EH (cell line): ENCODE results near the gene MT1F.

Source experiments
- DNase-seq: peaks from one replicate; pipeline ENCODE4 v3.0.0-alpha.2; 2015; ENCODE audit warnings: low read depth

The MT1F gene

GRCh38 chr16:56625943-56626654 lies 31.7 kb upstream of the MT1F start:
- DNase-seq = peak; percentile 76

DNA sequence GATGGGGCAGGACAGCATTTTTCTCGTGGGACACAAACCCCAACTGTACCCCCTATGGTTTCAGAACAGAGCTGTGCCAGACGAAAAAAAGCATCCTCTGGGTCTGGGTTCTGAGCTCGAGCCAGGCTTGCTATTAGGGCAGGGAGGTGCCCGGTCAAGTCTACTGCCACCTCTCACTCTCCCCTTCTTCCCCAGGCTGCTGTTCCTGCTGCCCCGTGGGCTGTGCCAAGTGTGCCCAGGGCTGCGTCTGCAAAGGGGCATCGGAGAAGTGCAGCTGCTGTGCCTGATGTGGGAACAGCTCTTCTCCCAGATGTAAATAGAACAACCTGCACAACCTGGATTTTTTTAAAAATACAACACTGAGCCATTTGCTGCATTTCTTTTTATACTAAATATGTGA lies 31.1 kb upstream of the MT1F start:
- DNase-seq = no peak

- peak; percentile 16 for DNase-seq
Measured at GRCh38 chr16:56628486-56629350, 29.0 kb upstream of the MT1F start.

GRCh38 chr16:56629531-56629930 lies 28.2 kb upstream of the MT1F start:
- DNase-seq = no peak

- DNase-seq = no peak
Measured at GRCh38 chr16:56630134-56630533, 27.6 kb upstream of the MT1F start.

DNA sequence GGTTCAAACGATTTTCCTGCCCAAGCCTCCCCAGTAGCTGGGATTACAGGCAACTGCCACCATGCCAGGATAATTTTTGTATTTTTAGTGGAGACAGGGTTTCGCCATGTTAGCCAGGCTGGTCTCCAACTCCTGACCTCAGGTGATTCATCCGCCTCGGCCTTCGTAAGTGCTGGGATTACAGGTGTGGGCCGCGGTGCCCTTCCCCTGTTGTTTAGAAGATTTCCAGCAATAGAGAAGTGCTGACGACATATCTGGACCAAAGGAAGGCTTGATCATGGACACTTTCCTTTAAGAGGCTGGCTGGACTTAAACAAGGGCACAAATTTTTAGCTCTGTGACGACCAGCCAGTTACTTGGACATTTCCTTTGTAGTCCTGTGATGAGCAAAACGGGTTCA lies 26.6 kb upstream of the MT1F start:
- DNase-seq = no peak

GRCh38 chr16:56631832-56632155 lies 26.0 kb upstream of the MT1F start:
- DNase-seq = peak; percentile 19

DNA sequence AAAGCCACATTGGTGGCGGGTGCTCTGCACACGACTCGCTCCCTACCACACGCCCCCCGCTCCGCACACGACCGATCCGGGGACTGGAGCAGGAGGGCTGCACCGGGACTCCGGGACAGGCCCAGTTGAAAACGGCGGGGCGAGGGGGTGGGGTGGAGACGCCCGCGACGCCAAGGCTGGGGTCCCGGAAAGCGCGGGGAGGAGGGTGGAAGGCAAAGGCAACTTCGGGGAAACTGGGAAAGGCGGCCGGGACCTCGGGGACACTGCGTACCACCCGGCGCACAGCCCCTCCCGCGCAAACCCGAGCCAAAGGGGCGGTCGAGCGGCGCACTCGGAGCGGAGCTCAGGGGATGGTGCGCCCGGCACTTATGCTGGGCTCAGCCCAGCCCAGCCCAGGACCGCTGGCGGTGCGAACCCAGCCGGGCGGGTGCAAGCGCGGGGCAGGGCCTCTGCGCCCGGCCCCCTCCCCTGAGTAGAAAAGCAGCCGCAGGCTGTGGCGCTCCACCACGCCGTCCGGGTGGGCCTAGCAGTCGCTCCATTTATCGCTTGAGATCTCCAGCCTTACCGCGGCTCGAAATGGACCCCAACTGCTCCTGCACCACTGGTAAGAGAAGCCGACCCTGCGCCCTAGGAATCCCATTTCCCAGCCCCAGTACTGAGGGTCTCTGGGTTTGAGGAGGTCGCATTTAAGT lies 25.5 kb upstream of the MT1F start, which contains the start of gene MT1M:
Gene MT1M (plus strand): TSS at position 504 of the 692 bp plus-strand sequence. CDS start 73 bp downstream, at position 577.
- peak; percentile 22 for DNase-seq

DNA sequence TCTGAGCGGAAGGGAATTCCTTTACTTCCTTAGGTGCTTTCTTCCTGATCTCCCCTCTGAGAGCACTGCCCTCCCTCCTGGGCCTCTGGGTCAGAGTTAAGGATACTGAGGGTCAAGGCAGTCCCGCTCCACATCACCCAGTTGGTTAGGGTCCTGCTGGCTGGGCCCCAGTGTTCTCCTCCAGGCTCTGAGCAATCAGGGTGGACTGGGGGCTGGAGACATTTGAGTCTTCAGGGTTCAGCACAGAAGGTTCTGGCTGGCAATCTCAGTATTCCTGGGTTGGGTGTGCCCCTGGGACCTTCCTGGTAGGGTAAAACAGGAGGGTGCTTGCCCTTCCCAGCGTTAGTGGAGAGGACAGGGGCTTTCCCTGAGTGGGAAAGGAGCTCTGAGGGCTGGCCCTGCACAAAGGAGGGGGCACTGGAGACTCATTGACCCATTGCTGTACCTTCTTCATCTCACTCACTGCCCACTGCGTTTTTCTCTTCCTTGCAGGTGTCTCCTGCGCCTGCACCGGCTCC lies 24.9 kb upstream of the MT1F start:
- no peak for DNase-seq

GRCh38 chr16:56633535-56633934 lies 24.2 kb upstream of the MT1F start:
- no peak for DNase-seq

DNA sequence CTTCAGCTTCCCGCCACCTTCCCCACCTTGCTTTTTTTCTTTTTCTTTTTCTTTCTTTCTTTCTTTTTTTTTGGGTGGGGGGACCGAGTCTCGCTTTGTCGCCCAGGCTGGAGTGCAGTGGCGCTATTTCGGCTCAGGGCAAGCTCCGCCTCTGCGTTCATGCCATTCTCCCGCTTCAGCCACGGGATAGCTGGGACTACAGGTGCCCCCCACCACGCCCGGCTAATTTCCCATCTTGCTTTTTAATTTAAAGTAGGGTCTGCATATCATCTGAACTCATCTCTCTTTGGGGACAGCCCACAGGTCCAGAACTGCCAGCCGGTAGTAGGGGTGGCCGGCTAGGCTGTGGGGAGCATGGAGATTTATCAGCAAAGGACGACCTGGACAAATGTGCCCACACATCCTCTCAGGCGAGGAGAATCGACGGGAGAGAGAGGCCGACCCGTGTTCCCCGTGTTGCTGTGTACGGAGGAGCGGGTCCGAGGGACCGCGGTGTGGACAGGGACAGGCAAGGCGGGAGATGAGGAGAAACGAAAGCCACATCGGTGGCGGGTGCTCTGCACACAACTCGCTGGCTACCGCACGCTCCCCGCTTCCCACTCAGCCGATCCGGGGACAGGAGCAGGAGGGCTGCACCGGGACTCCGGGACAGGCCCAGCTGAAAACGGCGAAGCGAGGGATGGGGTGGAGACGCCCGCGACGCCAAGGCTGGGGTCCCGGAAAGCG lies 22.9 kb upstream of the MT1F start:
- no peak for DNase-seq

DNA sequence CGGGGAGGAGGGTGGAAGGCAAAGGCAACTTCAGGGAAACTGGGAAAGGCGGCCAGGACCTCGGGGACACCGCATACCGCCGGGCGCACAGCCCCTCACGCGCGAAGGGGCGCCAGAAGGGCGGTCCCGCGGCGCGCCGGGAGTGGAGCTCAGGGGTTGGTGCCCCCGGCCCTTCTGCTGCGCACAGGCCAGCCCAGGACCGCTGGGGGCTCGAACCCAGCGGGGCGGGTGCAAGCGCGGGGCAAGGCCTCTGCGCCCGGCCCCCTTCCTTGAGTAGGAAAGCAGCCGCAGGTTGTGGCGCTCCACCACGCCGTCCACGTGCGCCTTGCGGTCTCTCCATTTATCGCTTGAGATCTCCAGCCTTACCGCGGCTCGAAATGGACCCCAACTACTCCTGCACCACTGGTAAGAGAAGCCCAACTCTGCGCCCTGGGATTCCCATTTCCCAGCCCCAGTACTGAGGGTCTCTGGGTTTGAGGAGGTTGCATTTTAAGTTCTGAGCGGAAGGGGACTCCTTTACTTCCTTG lies 22.3 kb upstream of the MT1F start:
- no peak for DNase-seq

DNA sequence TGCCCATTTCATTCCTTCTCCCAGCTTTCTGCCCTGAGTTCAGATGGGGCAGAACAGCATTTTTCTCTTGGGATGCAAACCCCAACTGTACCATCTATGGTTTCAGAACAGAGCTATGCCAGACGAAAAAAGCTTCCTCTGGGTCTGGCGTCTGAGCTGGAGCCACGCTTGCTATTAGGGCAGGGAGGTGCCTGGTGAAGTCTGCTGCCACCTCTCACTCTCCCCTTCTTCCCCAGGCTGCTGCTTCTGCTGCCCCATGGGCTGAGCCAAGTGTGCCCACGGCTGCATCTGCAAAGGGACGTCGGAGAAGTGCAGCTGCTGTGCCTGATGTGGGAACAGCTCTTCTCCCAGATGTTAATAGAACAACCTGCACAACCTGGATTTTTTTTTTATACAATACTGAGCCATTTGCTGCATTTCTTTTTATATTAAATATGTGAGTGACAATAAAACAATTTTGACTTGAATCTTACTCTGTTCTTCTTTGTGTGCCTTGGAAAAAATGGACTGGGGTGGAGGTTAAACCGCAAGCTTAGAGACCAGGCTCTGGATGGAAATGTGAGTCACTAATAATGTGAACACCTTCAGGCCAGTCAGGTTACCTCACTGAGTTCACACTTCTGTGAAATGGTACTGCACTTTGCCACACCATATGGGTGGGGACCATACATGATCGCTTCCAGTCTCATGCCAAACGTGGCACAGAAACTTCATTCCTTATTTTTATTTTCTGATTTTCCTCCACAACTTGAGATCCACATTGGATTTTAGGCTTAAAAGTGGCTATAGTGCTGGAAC lies 20.9 kb upstream of the MT1F start:
- no peak for DNase-seq

DNA sequence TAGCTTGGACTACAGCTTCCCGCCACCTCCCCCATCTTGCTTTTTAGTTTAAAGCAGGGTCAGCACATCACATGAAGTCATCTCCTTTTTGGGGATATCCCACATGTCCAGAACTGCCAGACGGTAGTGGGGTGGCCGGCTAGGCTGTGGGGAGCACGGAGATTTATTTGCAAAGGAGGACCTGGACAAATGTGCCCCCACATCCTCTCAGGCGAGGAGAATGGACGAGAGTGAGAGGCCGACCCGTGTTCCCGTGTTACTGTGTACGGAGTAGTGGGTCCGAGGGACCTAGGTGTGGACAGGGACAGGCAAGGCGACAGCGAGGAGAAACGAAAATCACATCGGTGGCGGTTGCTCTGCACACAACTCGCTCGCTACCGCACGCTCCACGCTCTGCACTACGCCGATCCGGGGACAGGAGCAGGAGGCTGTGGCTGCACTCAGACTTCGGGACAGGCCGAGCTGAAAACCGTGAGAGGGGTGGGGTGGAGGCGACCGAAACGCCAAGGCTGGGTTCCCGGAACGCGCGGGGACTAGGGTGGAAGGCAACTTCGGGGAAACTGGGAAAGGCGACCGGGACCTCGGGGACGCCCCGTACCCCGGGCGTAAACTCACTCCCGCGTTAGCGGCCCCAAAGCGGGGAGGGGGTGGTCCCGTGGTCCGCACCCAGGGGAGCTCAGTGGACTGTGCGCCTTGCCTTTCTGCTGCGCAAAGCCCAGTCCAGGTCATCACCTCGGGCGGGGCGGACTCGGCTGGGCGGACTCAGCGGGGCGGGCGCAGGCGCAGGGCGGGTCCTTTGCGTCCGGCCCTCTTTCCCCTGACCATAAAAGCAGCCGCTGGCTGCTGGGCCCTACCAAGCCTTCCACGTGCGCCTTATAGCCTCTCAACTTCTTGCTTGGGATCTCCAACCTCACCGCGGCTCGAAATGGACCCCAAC lies 19.7 kb upstream of the MT1F start, which contains the start of gene MT1A:
Gene MT1A (plus strand): TSS at position 853 of the 937 bp plus-strand sequence. CDS start 73 bp downstream, at position 926.
- DNase-seq = peak; percentile 57

DNA sequence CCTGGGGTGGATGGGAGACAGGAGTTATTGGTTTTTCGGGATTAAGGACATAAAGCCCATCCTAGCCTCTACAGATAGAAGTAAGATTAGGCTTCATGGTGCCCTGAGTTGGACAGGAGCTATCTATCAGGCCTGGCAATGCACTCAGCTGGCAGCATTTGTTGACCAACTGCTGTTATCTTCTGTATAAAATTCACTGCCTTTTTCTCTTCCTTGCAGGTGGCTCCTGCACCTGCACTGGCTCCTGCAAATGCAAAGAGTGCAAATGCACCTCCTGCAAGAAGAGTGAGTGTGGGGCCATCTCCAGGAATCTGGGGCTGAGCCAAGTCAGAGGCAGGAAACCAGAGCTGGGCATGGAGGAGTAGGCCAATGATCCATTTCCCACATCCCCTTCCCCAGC lies 18.7 kb upstream of the MT1F start:
- no peak for DNase-seq

DNA sequence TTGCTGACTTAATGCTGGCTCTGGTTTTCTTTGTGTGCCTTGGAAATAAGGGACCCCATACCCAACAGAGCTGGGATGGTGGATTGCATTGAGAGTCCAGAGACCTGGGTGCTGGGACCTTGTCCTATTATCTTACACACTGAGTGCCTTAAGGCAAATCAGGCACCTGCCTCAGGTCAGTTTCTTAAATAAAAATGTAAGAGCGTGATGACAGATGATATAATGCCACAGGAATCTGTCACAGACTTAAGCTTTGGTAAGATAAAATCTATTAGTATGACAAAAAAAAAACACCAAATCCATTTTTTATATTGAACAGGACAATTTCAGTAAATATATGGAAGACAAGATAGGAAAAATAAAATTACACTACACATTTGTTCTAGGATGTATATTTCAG lies 17.7 kb upstream of the MT1F start:
- DNase-seq = no peak

DNA sequence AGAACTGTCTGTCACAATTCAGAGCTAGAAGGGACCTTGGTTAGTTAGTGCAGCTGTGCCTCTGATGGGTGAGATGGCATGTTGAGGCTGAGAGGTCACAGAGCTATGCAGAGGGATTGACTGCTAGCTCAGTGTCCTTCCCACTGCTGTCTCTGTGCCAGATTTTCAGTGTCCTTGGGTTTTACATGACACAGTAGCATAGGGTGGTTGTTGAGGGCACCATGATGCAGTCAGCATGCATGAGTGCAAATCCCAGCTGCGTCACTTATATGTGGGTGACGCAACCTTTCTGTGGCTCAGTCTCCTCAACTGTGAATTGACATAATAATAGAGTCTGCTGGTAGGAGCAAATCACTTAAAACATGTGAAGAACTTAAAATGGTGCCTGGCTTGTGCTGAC lies 16.6 kb upstream of the MT1F start:
- DNase-seq = no peak

DNA sequence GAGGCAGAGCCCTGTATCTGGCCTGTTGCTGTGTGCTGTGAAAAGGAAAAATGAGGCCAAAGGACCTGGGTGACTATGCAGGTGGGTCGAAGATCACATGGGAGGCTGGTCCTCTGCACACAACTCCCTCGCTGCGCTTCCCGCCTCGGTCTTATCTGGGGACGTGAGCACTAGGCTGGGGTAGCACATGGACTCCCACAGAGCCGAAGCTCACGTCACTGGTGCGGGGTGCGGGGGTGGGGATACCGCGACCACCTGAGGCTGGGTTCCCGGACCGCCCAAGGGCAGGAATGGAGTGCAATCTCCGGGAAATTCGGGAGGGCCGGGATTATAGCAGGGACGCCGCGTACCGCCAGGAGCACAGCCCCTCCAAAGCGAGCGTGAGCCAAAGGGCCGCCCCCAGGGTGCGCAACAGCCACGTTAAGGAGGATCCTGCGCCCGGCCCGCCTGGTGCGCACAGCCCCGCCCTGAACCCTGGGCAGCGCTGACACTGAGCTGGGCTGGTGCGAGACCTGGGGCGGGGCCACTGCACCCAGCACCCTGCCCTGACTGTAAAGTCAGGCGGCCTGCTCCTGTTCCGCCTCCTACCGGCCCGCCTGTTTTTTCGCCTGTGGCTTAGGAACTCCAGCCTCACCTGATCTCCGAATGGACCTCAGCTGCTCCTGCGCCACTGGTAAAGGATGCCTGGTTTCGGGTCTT lies 14.5 kb upstream of the MT1F start:
- peak; percentile 58 for DNase-seq

- no peak for DNase-seq
Measured at GRCh38 chr16:56643833-56644232, 13.9 kb upstream of the MT1F start.
